Fibroblast of villous mesenchyme (primary cell): ENCODE results near the gene CLEC16A. TPM values are rescaled to one million over a fixed set of nuclear protein-coding genes. Genes with fewer than 3 reads are reported as not detected.

Source experiments
- DNase-seq: peaks from one replicate; pipeline ENCODE4 v3.0.0-alpha.2; 2010; ENCODE audit warnings: low read depth
- H3K4me3 ChIP-seq: 2 replicates; pipeline ENCODE4 v1.5.1; 2011; ENCODE audit warnings: low read depth, mild to moderate bottlenecking, low read length
- total RNA-seq: library from RNA; depleted of rRNA; stranded (reverse); fragments of >200 nt; gene quantifications from 2 replicates; pipeline ENCODE4 v1.2.3, GENCODE V29; 2012
- TF ChIP-seq, protein P1 (sequence below): IDR thresholded peaks from 2 replicates; pipeline ENCODE4 v1.5.1; 2012; ENCODE audit warnings: low read depth, mild to moderate bottlenecking, low read length; ENCODE audit not compliant: insufficient read depth

The CLEC16A gene
- total RNA-seq, 1 donor = 32.4 TPM

GRCh38 chr16:11183035-11183812 lies 238.9 kb downstream of the CLEC16A start:
- TF ChIP-seq, protein P1, sequence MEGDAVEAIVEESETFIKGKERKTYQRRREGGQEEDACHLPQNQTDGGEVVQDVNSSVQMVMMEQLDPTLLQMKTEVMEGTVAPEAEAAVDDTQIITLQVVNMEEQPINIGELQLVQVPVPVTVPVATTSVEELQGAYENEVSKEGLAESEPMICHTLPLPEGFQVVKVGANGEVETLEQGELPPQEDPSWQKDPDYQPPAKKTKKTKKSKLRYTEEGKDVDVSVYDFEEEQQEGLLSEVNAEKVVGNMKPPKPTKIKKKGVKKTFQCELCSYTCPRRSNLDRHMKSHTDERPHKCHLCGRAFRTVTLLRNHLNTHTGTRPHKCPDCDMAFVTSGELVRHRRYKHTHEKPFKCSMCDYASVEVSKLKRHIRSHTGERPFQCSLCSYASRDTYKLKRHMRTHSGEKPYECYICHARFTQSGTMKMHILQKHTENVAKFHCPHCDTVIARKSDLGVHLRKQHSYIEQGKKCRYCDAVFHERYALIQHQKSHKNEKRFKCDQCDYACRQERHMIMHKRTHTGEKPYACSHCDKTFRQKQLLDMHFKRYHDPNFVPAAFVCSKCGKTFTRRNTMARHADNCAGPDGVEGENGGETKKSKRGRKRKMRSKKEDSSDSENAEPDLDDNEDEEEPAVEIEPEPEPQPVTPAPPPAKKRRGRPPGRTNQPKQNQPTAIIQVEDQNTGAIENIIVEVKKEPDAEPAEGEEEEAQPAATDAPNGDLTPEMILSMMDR = no peak
- no peak for DNase-seq
- no peak overlapping the region for H3K4me3 ChIP-seq

DNA sequence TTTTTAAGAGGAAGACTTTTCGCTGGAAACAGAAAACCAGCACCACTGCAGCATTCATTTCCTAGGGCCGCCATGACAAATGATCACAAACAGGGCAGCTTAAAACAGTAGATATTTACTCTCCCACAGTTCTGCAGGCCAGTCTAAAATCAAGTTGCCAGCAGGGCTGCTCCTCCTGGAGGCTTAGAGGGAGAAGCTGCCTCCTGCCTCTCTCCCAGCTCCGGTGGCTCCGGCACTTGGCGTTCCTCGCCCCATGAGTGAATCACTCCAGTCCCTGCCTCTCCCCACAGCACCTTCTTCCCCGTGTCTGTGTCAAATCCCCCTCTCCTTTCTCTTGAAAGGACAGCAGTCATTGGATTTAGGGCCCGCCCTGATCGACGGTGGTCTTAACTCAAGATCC lies 239.6 kb downstream of the CLEC16A start:
- no peak overlapping the region for H3K4me3 ChIP-seq
- DNase-seq = no peak
- TF ChIP-seq, protein P1 = no peak

DNA sequence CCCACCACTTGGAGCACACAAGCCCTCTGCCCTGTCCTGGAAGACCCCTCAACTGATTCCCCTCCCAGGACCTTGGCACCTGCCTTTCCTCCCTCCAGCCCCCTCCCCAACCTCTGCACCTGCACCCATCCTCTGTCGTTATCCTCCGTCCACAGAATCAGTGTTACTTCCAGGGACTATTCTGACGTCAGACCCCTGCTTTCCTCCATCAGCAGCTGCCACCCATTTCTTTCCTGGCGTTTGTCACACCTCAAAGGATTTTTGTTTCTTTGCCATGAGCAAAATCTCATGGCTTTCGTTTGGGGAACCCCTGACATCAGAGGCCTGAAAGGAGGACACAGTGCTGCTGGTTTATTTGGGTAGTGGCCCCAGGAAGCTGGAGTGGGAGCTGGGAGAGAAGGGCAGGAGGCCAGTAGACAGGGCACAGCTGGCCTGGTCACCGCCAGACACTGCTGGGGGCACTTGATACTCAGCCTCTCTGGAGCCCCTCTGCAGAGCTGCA lies 243.2 kb downstream of the CLEC16A start:
- H3K4me3 ChIP-seq = no peak overlapping the region
- DNase-seq = no peak
- TF ChIP-seq, protein P1 = no peak

- no peak for DNase-seq
- TF ChIP-seq, protein P1 = no peak
- no peak overlapping the region for H3K4me3 ChIP-seq
Observed at GRCh38 chr16:11188801-11189740, 244.7 kb downstream of the CLEC16A start.

- TF ChIP-seq, protein P1 = no peak
- no peak overlapping the region for H3K4me3 ChIP-seq
- no peak for DNase-seq
Observed at GRCh38 chr16:11190588-11191560, 246.5 kb downstream of the CLEC16A start.

DNA sequence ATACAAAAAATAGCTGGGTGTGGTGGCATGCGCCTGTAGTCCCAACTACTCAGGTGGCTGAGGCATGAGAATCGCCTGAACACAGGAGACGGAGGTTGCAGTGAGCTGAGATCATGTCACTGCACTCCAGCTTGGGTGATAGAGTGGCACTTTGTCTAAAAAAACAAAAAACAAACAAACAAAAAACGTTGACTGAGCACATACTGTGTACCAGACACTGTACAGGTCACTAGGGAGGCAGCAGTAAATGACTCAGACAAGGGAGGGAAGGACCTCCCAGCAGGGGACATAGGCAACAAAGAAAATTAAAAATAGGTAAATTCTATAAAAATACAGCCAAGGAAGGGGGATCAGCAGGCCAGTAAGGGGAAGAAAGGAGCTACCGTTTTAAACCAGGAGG lies 247.3 kb downstream of the CLEC16A start:
- no peak for DNase-seq
- TF ChIP-seq, protein P1 = no peak
- H3K4me3 ChIP-seq = no peak overlapping the region
